ACC112 (cell line): ENCODE results near the gene FRS3.

Experiments used
- H2AFZ ChIP-seq: fragments of 200-600 bp; sonication (generic); one replicate; pipeline ENCODE4 v1.6.0; 2017; ENCODE audit warnings: antibody characterized with exemption, low read length; ENCODE audit not compliant: unreplicated experiment
- H3K27ac ChIP-seq: fragments of 200-600 bp; sonication (generic); 2 replicates; pipeline ENCODE4 v1.5.1; 2014; ENCODE audit warnings: low read depth, mild to moderate bottlenecking, antibody characterized with exemption, low read length, moderate library complexity
- H3K27me3 ChIP-seq: fragments of 200-600 bp; sonication (generic); 2 replicates; pipeline ENCODE4 v1.6.1; 2014; ENCODE audit warnings: mild to moderate bottlenecking, antibody characterized with exemption, low read length, moderate library complexity, mixed read lengths; ENCODE audit not compliant: insufficient read depth
- H3K36me3 ChIP-seq: fragments of 200-600 bp; sonication (generic); 2 replicates; pipeline ENCODE4 v1.6.1; 2016; ENCODE audit warnings: mild to moderate bottlenecking, antibody characterized with exemption, low read length, moderate library complexity, mixed read lengths; ENCODE audit not compliant: insufficient read depth
- H3K4me1 ChIP-seq: fragments of 200-600 bp; sonication (generic); one replicate; pipeline ENCODE4 v1.6.1; 2016; ENCODE audit warnings: low read length, mixed read lengths; ENCODE audit not compliant: insufficient read depth, unreplicated experiment, control insufficient read depth
- H3K4me3 ChIP-seq: fragments of 200-600 bp; sonication (generic); 2 replicates; pipeline ENCODE4 v1.5.1; 2014; ENCODE audit warnings: mild to moderate bottlenecking, low read depth, low read length
- H3K79me2 ChIP-seq: fragments of 200-600 bp; sonication (generic); one replicate; pipeline ENCODE4 v1.6.0; 2016; ENCODE audit warnings: low read length; ENCODE audit not compliant: control insufficient read depth, unreplicated experiment, insufficient read depth

The FRS3 gene

GRCh38 chr6:41779788-41780550 lies at the start of gene FRS3:
TSS of gene FRS3 (minus strand) at chr6:41779900. CDS start at chr6:41776987, 2,913 bp downstream.
- Histone ChIP-seq H3K4me1 (peaks cover 14% of the 10 kb centered on the region), H2AFZ (peak within 1 kb of the TSS; percentile 86), H3K36me3 (0 out of 2 replicates have a peak, but pooled peaks cover 3% of the 10 kb centered on the region), H3K27ac (no peak within 1 kb of the TSS), H3K27me3 (no peaks in the 10 kb centered on the region), H3K4me3 (peak within 1 kb of the TSS; percentile 75), H3K79me2 (peaks cover 7% of the 10 kb centered on the region)

GRCh38 chr6:41826343-41827022 lies 46.8 kb upstream of the FRS3 start:
- no peaks in the 10 kb centered on the region for H3K36me3 ChIP-seq
- H3K27me3 ChIP-seq = no peaks in the 10 kb centered on the region
- no peaks in the 10 kb centered on the region for H3K79me2 ChIP-seq
- no peak overlapping the region for H3K27ac ChIP-seq
- no peaks in the 10 kb centered on the region for H3K4me1 ChIP-seq
- no peak overlapping the region for H3K4me3 ChIP-seq
- no peak overlapping the region for H2AFZ ChIP-seq

- H3K36me3 ChIP-seq = no peaks in the 10 kb centered on the region
- H3K27ac ChIP-seq = no peak overlapping the region
- H3K79me2 ChIP-seq = no peaks in the 10 kb centered on the region
- no peaks in the 10 kb centered on the region for H3K4me1 ChIP-seq
- no peaks in the 10 kb centered on the region for H3K27me3 ChIP-seq
- H2AFZ ChIP-seq = no peak overlapping the region
- H3K4me3 ChIP-seq = no peak overlapping the region
These were observed 45.2 kb upstream of the FRS3 start for GRCh38 chr6:41824571-41825569.

- Histone ChIP-seq H3K79me2 (no peaks in the 10 kb centered on the region), H3K27me3 (no peaks in the 10 kb centered on the region), H3K4me1 (no peaks in the 10 kb centered on the region), H3K4me3 (no peak overlapping the region), H2AFZ (no peak overlapping the region), H3K36me3 (no peaks in the 10 kb centered on the region), H3K27ac (no peak overlapping the region)
These were observed 43.5 kb upstream of the FRS3 start for GRCh38 chr6:41823178-41823577.

- Histone ChIP-seq H3K27ac (no peak overlapping the region), H3K79me2 (no peaks in the 10 kb centered on the region), H3K4me1 (no peaks in the 10 kb centered on the region), H3K36me3 (no peaks in the 10 kb centered on the region), H3K4me3 (no peak overlapping the region), H2AFZ (no peak overlapping the region), H3K27me3 (no peaks in the 10 kb centered on the region)
These were observed 42.3 kb upstream of the FRS3 start for GRCh38 chr6:41822021-41822420.

- H3K4me3 ChIP-seq = no peak overlapping the region
- H3K27ac ChIP-seq = no peak overlapping the region
- H3K4me1 ChIP-seq = no peaks in the 10 kb centered on the region
- no peaks in the 10 kb centered on the region for H3K27me3 ChIP-seq
- H3K79me2 ChIP-seq = no peaks in the 10 kb centered on the region
- H3K36me3 ChIP-seq = no peaks in the 10 kb centered on the region
- no peak overlapping the region for H2AFZ ChIP-seq
These were observed 41.6 kb upstream of the FRS3 start for GRCh38 chr6:41821266-41821665.

- H2AFZ ChIP-seq = no peak overlapping the region
- H3K36me3 ChIP-seq = no peaks in the 10 kb centered on the region
- H3K4me3 ChIP-seq = no peak overlapping the region
- no peak overlapping the region for H3K27ac ChIP-seq
- no peaks in the 10 kb centered on the region for H3K79me2 ChIP-seq
- no peaks in the 10 kb centered on the region for H3K4me1 ChIP-seq
- no peaks in the 10 kb centered on the region for H3K27me3 ChIP-seq
These were observed 38.8 kb upstream of the FRS3 start for GRCh38 chr6:41818271-41819054.

- H3K27ac ChIP-seq = no peak overlapping the region
- H3K79me2 ChIP-seq = no peaks in the 10 kb centered on the region
- no peaks in the 10 kb centered on the region for H3K36me3 ChIP-seq
- H3K4me1 ChIP-seq = no peaks in the 10 kb centered on the region
- no peak overlapping the region for H2AFZ ChIP-seq
- H3K27me3 ChIP-seq = no peaks in the 10 kb centered on the region
- H3K4me3 ChIP-seq = no peak overlapping the region
These were observed 35.9 kb upstream of the FRS3 start for GRCh38 chr6:41815587-41815986.

GRCh38 chr6:41814629-41815028 lies 34.9 kb upstream of the FRS3 start:
- Histone ChIP-seq H3K27ac (no peak overlapping the region), H3K4me3 (no peak overlapping the region), H3K4me1 (no peaks in the 10 kb centered on the region), H3K27me3 (no peaks in the 10 kb centered on the region), H3K79me2 (no peaks in the 10 kb centered on the region), H3K36me3 (no peaks in the 10 kb centered on the region), H2AFZ (no peak overlapping the region)

- no peak overlapping the region for H2AFZ ChIP-seq
- no peaks in the 10 kb centered on the region for H3K27me3 ChIP-seq
- H3K4me3 ChIP-seq = no peak overlapping the region
- H3K4me1 ChIP-seq = no peaks in the 10 kb centered on the region
- H3K36me3 ChIP-seq = no peaks in the 10 kb centered on the region
- H3K79me2 ChIP-seq = no peaks in the 10 kb centered on the region
- no peak overlapping the region for H3K27ac ChIP-seq
These were observed 34.3 kb upstream of the FRS3 start for GRCh38 chr6:41813956-41814355.
